GM21529 (cell line): Measurements from ENCODE around the gene DNAJC5G.
"Not testable (repeated sequence)": the region's sequence is repeated elsewhere in the genome, so short reads cannot be mapped to it uniquely, and the experiment has no call there.

Experiments
- ATAC-seq: cut with Tn5 transposase; IDR thresholded peaks from one replicate; pipeline ENCODE4 v1.9.1; 2021; ENCODE audit not compliant: unreplicated experiment

DNAJC5G gene

DNA sequence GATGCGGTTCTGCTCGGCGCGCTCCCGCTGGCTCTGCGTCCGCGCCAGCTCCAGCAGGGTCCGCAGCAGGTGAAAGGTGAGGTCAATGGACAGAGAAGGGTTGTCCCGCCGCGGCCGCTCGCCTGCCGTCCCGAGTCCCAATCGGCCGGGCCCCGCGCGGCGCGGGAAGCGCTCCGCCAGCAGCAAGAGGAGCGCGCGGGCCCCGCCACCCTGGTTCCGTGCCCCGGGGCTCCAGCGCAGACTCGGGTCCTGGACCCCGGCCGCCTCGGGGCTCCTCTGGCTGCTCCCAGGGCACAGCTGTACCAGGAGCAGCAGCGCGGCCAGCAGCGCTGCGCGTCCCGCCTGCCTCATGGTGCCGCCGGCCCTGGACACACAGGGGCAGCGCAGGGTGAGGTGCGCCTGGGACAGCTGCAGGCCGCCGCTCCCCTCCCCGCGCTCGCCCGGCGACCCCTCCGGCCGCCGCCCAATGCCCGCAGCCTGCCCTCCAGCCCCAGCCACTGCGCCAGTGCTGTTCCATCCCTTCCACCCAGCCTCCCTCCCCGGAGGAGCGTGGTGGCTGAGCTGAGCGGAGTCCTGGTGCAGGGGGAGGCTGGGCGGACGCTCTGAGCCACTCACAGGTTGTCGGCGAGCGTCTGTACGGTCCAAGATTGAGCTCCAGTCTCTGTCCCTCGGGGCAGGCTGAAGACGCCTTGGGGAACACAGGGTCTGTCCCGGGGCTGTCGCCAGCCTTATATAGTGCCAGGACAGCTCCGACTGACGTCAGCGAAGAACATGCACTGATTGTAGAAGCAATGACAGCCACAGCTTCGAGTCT lies 32.5 kb downstream of the DNAJC5G start:
- no peak for ATAC-seq

DNA sequence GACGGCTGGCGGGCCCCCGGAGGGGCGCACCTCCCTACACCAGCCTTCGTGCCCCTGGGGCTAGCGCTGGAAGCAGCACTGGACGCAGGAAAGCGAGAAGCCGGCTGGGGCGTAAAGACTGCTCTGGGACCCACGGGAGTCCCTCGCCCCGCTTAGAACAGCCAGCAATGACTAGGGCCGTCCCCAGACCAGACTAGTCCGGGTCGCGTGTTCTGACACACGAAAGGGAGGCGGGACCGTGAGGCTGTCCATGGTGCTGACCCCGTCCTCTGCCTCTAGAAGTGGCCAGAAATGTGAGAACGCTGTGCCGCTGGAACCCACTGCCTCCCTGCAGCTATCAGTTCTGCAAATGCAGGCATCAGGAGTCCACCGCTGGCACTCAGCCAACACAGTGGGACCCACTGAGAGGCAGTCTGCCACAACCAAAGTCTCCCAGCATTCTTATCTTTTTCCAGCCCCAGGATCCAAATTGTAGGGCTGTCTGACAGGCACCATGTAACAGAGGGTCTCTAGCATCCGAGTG lies 33.2 kb downstream of the DNAJC5G start, which contains the start of gene UCN:
Gene UCN, minus strand, starts transcription at position 87 of the 523 bp plus-strand sequence. CDS start 550 bp downstream, outside the sequence.
- no peak for ATAC-seq

DNA sequence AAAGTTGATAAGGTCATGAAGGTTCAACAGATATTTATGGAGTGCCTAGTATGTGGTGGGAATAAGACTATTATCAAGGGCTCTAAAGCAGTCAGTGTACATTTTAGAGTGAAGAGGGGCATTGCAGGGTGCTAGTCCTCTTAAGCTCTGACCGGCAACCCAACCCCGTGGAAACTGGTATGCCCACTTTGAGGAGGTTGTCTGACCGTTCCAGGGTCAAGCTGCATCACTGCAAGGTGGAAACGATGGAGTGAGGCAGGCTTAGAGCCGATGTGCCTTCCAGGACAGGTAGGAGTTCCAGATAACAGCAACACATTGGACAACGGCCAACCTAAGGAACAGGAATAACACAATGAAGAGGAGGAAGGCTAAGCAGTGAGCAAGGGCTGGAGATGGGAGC lies 34.4 kb downstream of the DNAJC5G start:
- ATAC-seq: no peak

DNA sequence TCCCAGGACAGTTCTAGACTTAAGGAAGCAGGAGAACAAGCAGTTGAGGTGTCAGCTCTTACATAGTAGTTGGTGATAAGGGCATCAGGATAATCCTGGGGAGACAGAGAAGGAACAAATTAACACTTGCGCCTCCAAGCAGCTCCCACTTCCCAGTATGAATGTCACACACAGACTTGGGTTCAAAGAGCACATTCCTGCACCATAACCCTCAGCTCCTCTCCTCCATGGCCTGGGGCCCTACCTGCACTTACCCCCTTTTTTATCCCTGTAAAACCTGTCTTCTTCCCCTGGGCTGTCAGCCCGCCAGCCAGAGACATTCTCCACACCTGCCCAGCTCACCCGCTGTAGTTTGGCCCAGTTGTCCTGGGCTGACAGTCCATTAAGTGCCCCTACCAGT lies 36.9 kb downstream of the DNAJC5G start:
- ATAC-seq: no peak

DNA sequence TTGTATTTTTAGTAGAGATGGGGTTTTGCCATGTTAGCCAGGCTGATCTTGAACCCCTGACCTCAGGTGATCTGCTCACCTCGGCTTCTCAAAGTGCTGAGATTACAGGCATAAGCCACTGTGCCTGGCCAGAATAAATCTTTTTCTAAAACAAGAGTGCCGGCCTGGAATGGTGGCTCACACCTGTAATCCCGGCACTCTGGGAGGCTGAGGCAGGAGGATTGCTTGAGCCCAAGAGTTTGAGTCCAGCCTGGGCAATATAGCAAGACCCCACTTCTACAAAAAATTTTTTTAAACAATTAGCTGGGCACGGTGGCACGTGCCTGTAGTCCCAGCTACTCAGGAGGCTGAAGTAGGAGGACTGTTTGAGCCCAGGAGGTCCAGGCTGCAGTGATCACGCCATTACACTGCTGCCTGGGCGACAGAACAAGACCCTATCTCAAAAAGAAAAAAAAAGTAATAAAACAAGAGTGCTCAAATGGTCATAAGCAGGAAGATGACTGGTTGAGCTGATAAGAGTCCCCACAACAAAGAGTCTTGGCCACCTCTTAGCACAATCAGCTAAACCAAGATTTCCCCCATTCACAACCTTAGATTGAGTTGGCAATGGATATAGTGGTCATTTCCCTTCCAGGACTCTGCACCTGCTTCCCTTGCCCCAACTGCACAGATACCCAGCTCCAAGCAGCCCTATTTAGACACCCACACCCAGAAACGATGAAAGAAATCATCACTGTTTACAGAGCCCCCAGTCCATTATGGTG lies 38.8 kb downstream of the DNAJC5G start:
- ATAC-seq: no peak

DNA sequence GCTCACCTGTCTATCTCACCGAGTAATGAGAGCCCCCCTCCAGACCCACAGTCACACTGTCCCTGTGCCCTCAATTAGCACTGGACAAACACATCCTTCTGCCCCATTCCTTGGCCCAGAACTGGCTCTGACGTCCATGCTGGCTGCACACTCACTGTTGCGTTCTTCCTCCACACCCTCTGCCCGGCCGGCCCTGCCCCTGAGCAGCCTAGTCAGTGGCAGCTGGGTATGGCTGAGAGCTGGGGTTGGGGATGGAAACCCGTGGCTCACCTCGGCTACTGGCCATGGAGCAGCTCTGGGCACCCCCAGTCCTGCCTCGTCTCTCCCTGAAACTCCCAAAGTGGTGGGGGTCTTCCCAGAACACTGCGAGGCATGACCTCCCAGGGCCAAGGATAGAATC lies 39.5 kb downstream of the DNAJC5G start:
- ATAC-seq: no peak

DNA sequence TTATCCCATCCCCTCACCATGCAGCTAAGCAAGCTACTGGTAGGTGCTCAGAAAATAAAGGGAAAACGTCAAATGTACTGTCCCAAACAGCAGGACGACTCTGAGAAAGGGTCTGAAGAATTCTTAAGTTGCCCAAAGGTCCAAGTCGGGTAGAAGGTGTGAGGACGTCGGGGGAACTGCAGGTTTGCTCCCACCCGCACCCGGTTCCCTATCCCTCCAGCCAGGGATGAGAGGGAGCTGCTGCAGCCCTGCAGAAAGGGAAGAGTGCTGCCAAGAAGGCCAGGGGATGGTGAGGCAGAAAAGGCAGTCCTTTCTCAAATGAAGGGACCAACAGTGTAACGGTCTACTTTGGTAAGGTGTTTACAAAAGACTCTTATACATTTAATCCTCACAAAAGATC lies 39.9 kb downstream of the DNAJC5G start:
- no peak for ATAC-seq

DNA sequence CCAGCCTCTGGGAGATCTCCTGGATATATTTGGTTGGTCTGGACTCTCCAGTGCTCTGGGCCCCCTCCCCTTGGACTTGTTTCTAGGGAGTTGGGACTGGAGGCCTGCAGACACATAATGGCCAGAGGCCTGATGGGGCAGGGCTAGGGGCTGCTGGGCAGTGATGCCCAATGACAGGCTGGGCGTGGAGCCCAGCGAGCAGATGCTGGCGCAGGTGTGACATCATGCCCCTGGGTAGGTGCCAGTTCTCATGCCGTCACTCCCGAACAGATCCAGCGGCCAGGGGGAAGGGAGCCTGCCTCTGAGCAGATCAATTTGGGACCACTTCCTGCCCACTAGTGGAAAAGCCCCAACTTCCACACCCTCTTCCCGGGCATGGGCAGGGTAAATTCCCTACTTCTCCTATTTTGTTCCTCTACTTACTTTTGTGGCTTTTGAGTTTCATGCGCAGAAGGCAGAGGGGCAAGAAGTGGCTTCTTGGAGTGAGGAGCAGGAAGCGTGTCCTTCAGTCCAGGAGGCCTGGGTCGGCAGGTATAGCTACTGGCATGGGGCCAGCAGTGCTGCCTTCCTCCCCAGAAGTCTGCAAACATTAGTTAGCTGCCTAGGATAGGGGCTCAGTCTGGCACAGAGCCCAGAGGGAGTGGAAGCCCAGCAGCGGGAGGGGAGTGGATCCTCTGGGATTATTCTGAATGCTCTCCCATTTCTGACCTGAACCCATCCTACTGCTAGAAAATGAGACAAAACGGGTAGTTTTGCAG lies 41.6 kb downstream of the DNAJC5G start:
- no peak for ATAC-seq

DNA sequence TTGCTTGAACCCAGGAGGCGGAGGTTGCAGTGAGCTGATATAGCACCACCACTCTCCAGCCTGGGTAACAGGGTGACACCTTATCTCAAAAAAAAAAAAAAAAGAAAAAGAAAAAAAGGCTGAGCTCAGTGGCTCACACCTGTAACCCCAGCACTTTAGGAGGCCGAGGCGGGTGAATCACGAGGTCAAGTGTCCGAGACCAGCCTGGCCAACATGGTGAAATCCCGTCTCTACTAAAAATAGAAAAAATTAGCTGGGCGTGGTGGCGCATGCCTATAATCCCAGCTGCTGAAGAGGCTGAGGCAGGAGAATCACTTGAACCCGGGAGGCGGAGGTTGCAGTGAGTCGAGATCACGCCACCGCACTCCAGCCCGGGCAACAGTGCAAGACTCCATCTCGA lies 44.6 kb downstream of the DNAJC5G start:
- ATAC-seq: not testable (repeated sequence)

DNA sequence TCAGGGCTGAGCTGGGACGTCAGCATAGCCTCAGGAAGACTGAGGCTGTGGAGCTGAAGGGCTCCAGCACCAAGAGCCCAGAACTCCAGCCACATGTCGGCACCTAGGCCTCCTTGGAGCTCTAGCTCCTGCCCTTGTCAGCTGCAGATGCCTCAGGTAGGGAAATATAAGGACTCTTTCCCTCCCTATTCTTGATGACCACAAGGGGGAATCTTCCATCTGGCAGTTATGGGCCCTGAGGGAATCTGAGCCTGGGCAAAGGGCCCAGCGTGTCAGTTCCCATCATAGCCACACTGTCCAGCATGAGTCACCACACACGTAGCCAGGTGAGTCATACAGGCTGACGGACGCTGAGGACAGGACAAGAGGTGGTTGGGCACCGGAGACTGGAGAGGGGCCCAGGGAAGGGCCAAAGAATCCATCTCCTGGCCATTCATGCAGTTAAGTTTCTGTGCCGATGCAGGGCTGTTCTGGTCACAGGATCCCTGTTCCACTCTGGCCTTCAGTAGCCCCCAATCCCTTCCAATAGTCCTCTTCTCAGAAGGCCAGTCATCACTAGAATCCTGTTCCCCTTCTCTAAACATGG lies 45.8 kb downstream of the DNAJC5G start:
- no peak for ATAC-seq

DNA sequence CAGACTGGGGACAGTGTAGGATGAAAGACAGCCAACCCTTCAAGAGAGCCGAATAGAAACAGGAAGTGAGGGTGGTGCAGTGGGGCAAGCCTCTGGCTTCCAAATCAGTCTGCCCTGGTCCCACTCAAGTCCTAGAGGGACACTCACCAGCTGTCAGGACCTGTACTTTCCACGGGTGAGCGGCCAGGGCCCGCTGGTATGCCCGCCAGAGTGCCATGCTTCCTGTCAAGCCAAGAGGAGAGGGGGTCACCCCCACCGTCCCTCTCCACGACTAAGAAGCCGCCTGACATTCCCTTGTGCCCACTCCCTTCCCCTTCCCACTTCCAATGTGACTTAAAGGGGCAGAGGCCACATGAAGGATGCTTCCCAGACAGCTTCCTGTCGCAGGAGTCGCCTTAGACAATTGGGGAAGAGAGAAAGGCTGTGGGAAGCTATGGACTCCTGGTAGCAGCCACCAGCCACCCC lies 47.1 kb downstream of the DNAJC5G start:
- ATAC-seq: peak; percentile 3

DNA sequence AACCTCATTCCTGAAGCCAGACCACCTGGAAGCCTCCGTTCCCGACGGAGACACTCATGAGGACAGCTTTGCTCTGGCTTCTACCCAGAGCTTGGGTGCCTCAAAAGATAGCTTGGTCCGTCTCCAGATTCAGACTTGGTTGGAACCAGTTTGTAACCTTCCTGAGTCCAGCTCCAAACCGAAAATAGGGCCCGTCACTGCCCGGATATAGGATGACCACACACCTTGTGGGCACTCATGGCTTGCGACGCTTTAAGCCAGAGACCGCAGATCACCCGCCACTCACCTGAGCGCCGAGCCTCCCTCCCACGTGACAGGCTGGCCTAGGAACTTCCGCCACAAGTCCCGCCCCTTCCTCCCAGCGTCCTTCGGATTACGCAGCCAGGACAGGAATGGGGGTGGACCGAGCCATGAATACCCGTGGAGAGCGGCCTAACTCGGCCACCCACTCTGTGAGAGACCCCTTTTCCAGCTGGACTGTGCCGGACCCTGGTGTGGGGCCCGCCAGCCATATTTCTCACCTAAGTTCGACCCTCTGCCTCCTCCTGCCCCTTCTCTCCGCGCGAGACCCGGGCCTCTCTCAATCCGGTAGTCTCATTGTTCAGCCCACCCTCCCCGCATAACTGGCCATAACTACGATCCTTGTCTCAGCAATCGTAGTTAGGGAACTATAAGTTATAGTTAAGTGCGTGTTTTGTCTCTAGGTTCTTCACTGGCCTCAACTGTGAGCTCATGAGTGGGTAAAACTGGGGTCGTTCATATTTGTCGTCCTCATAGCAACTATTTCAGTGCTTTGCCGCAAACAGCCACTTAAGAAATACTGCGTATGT lies 47.7 kb downstream of the DNAJC5G start, which contains the start of gene MPV17:
Gene MPV17, minus strand, starts transcription at position 332 of the 830 bp plus-strand sequence. CDS start 580 bp downstream, outside the sequence.
- ATAC-seq: peak; percentile 93

DNA sequence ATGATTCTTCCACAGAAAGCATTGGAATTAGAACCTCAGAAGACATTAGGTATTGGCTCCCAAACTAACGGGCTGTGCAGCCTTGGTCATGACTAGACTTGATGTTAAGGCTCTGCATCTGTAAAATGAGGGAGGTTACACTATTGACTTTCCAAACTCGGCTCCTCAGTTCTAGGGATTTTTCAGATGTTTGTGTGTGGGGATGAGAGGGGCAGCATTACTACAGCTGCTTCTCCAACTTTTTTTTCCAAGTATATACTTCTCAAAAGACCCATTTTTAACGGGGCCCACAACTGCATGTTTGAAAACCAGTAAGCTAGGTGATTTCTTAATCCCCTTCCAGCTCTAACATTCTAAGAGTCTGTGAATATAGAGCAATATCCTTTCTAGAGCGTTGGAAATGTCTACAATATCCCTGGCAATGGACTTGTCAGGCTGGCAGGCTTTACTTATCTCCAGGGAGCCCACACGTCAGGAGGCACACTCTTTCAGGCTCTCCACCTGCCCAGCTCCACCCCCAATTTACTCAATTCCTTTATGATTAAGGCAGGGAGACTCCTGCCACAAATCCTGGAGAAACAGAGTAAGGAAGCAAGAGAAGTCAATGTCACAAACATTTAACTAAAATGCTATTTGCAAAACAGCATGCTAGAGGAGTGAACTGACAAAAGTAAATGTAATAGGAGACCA lies 48.5 kb downstream of the DNAJC5G start:
- no peak for ATAC-seq

DNA sequence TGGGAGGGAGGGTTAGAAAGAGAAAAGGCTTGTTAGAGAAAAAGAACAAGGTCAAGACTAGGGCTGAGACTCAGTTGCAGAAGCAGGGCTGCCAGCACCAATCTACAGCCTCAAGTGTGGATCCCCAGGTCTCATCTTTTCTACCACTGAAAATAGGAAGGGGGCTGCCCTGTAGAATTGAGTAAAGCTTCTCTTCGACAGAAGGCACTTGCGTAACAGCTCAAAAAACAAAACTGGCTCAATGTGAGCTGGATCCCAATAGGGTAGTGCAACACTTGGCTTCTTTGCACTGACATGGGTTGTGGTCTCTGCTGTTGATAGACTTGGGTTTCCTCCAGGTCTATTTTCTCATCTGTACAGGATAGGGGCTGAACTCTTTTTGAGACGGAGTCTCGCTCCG lies 49.5 kb downstream of the DNAJC5G start:
- ATAC-seq: no peak
